Calu3 (cell line): ENCODE measurements around the gene DOCK1. TPM values are rescaled to one million over a fixed set of nuclear protein-coding genes. Genes with fewer than 3 reads are reported as not detected.
A peak's percentile ranks its signal among the peaks of the same experiment; 100 is the strongest.

Source experiments
- BruUV-seq: library from RNA; stranded (reverse); fragments of 400-500 nt; replicated peaks from 2 replicates; lab custom pipeline; 2021; lab: Mats Ljungman, UMichigan
- CTCF ChIA-PET: fragments of 300-600 bp; sonication (Branson Sonifier 250); formaldehyde crosslinking; loops from one replicate; lab custom pipeline; 2022; ENCODE audit warnings: antibody characterized with exemption; lab: Charles Lee
- DNase-seq: peaks from one replicate; pipeline ENCODE4 v3.0.0; 2022
- H3K27ac Mint-ChIP-seq: one replicate; pipeline ENCODE4 v1.8.0; 2022; ENCODE audit warnings: mixed read lengths; ENCODE audit not compliant: unreplicated experiment
- H3K27me3 Mint-ChIP-seq: one replicate; pipeline ENCODE4 v1.8.0; 2022; ENCODE audit warnings: mixed read lengths; ENCODE audit not compliant: unreplicated experiment
- H3K36me3 Mint-ChIP-seq: one replicate; pipeline ENCODE4 v1.8.0; 2022; ENCODE audit warnings: mild to moderate bottlenecking, moderate library complexity, mixed read lengths; ENCODE audit not compliant: insufficient read depth, unreplicated experiment
- H3K4me1 Mint-ChIP-seq: one replicate; pipeline ENCODE4 v1.8.0; 2022; ENCODE audit warnings: mild to moderate bottlenecking, low read depth, mixed read lengths; ENCODE audit not compliant: unreplicated experiment
- H3K4me3 Mint-ChIP-seq: one replicate; pipeline ENCODE4 v1.8.0; 2022; ENCODE audit warnings: mild to moderate bottlenecking, low read depth, moderate library complexity, mixed read lengths; ENCODE audit not compliant: unreplicated experiment
- H3K9me3 Mint-ChIP-seq: one replicate; pipeline ENCODE4 v1.8.0; 2022; ENCODE audit warnings: low read depth, mixed read lengths; ENCODE audit not compliant: unreplicated experiment
- intact Hi-C: fragments of 100-400 bp; cut with micrococcal nuclease; formaldehyde crosslinking; loops from one replicate; pipeline ENCODE4 v1.10.0; 2022; ENCODE audit not compliant: unreplicated experiment
- total RNA-seq: library from RNA; stranded (reverse); gene quantifications from 2 replicates; pipeline ENCODE4 v1.2.3, GENCODE V29; 2022
- TF ChIP-seq, protein P1 (sequence below): fragments of 200-600 bp; IDR thresholded peaks from one replicate; pipeline ENCODE4 v1.8.0; 2022; ENCODE audit warnings: antibody characterized with exemption; ENCODE audit not compliant: unreplicated experiment

The DOCK1 gene
- total RNA-seq, 1 experiment from 2014 or later: 34.2 TPM

DNA sequence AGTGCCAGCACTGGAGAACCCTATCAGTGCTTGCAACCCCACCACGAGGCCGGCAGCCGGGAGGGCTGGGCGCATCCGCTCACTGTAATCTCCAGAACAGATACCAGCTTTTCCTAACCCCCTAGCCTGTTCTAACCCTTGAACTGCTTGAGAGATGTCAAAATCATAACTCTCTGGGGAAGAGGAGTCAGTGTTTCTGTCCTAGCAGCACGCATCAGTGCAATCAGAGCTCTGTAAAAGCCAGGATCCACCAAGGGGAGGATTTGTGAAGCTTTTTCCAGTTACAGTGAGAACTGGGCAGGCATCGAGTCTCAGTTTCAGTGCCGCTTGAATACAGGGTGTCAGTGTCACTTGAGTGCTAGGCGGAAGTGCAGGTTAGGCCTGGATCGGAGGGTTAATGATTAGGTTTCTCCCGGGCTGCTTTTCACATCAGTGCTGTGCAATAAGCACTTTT is 395.7 kb downstream of the DOCK1 start:
- TF ChIP-seq, protein P1, sequence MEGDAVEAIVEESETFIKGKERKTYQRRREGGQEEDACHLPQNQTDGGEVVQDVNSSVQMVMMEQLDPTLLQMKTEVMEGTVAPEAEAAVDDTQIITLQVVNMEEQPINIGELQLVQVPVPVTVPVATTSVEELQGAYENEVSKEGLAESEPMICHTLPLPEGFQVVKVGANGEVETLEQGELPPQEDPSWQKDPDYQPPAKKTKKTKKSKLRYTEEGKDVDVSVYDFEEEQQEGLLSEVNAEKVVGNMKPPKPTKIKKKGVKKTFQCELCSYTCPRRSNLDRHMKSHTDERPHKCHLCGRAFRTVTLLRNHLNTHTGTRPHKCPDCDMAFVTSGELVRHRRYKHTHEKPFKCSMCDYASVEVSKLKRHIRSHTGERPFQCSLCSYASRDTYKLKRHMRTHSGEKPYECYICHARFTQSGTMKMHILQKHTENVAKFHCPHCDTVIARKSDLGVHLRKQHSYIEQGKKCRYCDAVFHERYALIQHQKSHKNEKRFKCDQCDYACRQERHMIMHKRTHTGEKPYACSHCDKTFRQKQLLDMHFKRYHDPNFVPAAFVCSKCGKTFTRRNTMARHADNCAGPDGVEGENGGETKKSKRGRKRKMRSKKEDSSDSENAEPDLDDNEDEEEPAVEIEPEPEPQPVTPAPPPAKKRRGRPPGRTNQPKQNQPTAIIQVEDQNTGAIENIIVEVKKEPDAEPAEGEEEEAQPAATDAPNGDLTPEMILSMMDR: no peak
- Mint-ChIP-seq H3K9me3 (no peaks in the 10 kb centered on the region), H3K4me1 (peaks cover 18% of the 10 kb centered on the region), H3K27ac (peak overlapping the region; percentile 52), H3K4me3 (no peak overlapping the region), H3K27me3 (no peaks in the 10 kb centered on the region), H3K36me3 (no peaks in the 10 kb centered on the region)
- intact Hi-C loops: no loop called here
- CTCF ChIA-PET: no interaction called here
- peak; percentile 19 for DNase-seq
- no TSS peak for BruUV-seq

DNA sequence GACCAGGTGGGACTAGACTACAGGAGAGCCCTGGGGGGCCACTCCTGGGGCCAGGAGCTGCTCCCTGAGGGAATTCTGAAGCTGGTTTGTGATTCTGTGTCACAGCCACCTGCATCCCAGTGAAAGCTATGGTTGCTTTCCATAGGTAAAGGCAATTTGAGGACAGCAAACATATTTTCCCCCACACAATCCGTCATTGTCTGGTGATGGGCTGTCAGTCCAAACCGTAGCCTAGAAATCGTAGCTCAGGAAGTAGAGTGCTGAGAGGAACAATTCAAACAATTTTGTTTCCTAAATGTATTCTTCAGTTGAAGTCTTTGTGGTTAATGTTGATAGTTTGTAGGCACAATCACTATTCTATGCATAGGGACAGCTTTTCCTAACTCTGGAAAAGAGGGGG is 397.1 kb downstream of the DOCK1 start:
- no peaks in the 10 kb centered on the region for H3K27me3 Mint-ChIP-seq
- no TSS peak for BruUV-seq
- no peaks in the 10 kb centered on the region for H3K9me3 Mint-ChIP-seq
- no peaks in the 10 kb centered on the region for H3K36me3 Mint-ChIP-seq
- H3K4me1 Mint-ChIP-seq: peaks cover 18% of the 10 kb centered on the region
- H3K4me3 Mint-ChIP-seq: no peak overlapping the region
- TF ChIP-seq, protein P1: no peak
- CTCF ChIA-PET: interaction anchor here (0.5 kb wide), 1 partner anchor 25 kb away, joined by 6 read pairs; no protein-coding TSS in a partner anchor
- no peak for DNase-seq
- intact Hi-C loops: no loop called here
- no peak overlapping the region for H3K27ac Mint-ChIP-seq

DNA sequence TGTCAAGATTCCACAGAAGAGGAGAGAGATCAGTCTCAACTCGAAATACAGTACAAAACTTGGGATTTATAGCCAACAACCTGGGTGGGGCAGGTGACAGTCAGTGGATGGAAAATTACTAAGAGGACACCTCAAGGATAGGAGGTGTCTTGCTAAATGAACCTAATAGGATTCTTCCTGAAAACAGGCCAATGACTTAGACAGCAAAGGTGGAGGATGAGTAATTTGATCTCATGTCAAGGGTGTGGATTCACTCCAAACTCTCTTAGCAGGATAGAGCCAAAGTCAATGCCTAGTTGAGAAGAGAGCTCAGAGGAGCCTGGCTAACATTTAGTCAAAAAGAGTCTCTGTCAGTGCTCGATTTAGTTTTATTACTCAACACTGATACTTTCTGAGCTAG is 397.9 kb downstream of the DOCK1 start:
- no TSS peak for BruUV-seq
- intact Hi-C loops: no loop called here
- H3K27ac Mint-ChIP-seq: no peak overlapping the region
- TF ChIP-seq, protein P1: no peak
- no peak for DNase-seq
- peaks cover 18% of the 10 kb centered on the region for H3K4me1 Mint-ChIP-seq
- no peaks in the 10 kb centered on the region for H3K9me3 Mint-ChIP-seq
- CTCF ChIA-PET: no interaction called here
- H3K36me3 Mint-ChIP-seq: no peaks in the 10 kb centered on the region
- no peaks in the 10 kb centered on the region for H3K27me3 Mint-ChIP-seq
- H3K4me3 Mint-ChIP-seq: no peak overlapping the region

DNA sequence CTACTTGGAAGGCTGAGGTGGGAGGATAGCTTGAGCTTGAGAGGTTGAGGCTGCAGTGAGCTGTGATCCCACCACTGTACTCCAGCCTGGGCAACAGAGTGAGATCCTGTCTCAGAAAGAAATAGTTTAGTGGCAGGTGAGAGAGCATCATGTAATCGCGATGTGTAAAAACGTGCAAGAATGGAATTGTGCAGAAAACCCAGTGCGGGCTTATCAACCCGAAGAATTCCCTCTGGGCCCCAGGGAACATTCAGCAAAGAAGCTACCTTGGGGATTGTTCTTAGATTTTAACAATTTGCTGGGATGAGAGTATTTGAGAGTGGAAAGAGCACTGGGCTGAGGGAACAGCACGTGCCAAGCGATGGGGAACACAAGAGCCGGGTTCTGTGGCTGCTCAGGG is 398.5 kb downstream of the DOCK1 start:
- DNase-seq: no peak
- TF ChIP-seq, protein P1: no peak
- Mint-ChIP-seq H3K27ac (no peak overlapping the region), H3K36me3 (no peaks in the 10 kb centered on the region), H3K27me3 (no peaks in the 10 kb centered on the region), H3K9me3 (no peaks in the 10 kb centered on the region), H3K4me3 (no peak overlapping the region), H3K4me1 (peaks cover 18% of the 10 kb centered on the region)
- intact Hi-C loops: no loop called here
- no TSS peak for BruUV-seq
- CTCF ChIA-PET: no interaction called here
